ENCODE results near the gene SEMA4G.
A peak's percentile ranks its signal among the peaks of the same experiment; 100 is the strongest.

SEMA4G gene

DNA sequence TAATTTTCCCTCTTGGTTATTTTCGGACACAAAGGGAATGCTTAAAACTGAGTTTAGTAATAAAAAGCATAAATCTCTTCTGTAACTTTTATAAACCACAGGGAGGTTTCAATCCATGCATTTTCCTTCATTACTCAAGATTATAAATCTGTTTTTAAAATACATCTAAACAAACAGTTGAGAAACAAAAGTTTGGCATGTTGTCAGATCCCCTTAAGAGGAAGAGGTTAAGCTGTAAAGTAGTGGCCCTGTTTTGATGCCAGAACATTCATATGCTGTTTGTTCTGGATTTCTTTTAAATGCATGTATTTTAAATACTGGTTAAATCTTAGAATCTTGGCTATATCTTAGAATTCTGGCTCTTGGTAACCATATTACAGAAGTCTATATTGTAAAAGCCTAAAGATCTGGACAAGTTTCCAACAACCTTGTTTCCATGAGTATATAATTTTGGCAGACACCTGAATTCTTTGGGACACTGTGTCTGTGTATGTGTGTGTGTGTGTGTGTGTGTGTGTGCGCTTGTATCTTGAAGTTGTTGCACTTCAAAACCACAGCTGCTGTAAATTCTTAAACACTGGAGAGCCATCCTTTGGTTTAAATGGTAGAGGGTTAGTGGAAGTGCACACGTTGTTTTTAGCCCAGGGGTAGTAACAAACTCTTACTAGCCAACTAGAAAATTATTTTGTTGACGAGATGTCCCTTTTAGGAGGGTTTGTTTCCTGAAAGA lies 6.8 kb upstream of the SEMA4G start:
- TF ChIP-seq CTCF (IDR thresholded peaks at IDR 0.05; ENCODE audit: insufficient read depth, low read depth, low read length, missing control alignments) = no peak
- DNase-seq (ENCODE audit: low read depth) = no peak
- H3K4me3 ChIP-seq (ENCODE audit: low read depth, low read length) = no peak overlapping the region

GRCh38 chr10:100963826-100964225 lies 5.5 kb upstream of the SEMA4G start:
- no peak for TF ChIP-seq CTCF (IDR thresholded peaks at IDR 0.05; ENCODE audit: insufficient read depth, low read depth, low read length, missing control alignments)
- H3K4me3 ChIP-seq (ENCODE audit: low read depth, low read length) = no peak overlapping the region
- no peak for DNase-seq (ENCODE audit: low read depth)

GRCh38 chr10:100965820-100966219 lies 3.5 kb upstream of the SEMA4G start:
- DNase-seq (ENCODE audit: low read depth) = no peak
- H3K4me3 ChIP-seq (ENCODE audit: low read depth, low read length) = no peak overlapping the region
- no peak for TF ChIP-seq CTCF (IDR thresholded peaks at IDR 0.05; ENCODE audit: insufficient read depth, low read depth, low read length, missing control alignments)

DNA sequence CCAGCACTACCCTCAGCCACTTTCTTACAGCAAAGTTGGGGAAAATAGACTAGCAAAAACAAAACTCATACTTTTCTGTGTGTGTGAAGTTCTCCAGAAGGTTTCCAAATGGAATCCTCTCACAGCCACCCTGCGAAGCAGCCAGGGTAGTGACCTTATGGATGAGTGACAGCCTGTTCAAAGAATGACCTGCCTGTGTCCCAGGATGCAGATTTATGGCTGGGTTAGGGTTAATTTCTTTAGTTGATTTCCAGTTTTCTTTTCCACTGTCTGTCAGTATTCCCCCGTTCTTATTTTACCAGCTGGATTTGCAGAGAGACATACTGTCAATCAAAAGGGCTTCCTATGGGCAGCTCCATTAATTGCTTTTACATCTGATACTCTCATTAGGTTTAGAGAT lies 2.4 kb upstream of the SEMA4G start:
- DNase-seq (ENCODE audit: low read depth) = no peak
- TF ChIP-seq CTCF (IDR thresholded peaks at IDR 0.05; ENCODE audit: insufficient read depth, low read depth, low read length, missing control alignments) = no peak
- H3K4me3 ChIP-seq (ENCODE audit: low read depth, low read length) = no peak overlapping the region

DNA sequence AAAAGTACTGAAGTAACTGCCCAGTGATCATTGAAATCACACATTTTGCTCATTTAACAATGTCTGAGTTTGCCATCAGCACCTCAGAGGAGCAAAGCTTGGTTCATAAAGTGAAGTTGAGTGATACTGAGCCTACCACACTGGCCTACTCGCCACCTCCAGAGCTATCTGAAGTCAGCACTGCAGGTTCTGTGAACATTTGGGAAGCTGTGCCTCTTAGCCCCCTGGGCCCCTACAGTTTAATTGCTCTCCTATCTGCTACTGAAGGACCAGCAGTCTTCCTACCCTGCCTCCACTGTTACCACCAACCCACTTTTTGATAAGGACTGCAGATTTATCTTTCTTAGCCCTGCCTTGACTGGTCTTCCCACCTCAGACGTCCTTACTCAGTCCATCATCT lies 2.0 kb upstream of the SEMA4G start:
- no peak for DNase-seq (ENCODE audit: low read depth)
- TF ChIP-seq CTCF (IDR thresholded peaks at IDR 0.05; ENCODE audit: insufficient read depth, low read depth, low read length, missing control alignments) = no peak

DNA sequence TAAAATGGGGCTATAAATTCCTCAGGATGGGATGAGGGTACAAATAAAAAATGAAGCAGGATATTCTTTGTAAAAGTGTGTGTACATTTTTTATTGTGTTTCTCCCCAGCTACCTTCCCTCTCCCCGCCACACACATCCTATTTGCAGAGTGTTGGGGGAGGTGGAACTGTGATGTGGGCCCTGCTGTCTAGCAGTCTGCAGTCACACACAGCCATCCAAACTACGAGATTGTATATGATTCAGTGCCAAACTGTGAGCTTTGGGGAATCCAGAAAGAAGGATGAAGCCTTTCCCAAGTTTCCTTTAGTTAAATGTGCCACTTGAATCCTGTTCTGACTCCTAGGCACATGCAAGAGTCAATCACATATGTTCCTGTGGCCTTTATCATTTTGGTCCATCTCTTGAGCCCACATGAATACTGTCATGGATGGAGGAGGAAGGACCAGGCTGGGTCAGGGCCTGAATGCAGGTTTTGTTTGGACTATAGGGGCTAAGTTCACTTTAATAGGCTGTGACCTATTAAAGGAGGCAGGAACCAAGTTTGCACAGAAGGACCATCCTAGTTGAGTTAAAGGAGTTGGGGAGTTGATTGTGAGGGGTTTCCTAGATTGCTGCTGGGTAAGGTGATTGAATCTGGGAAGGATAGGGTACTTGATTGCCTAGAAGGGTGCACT lies 1.1 kb upstream of the SEMA4G start:
- no peak for TF ChIP-seq CTCF (IDR thresholded peaks at IDR 0.05; ENCODE audit: insufficient read depth, low read depth, low read length, missing control alignments)
- H3K4me3 ChIP-seq (ENCODE audit: low read depth, low read length) = no peak overlapping the region
- DNase-seq (ENCODE audit: low read depth) = no peak

More for the DNA sequence above, 2.0 kb upstream of the SEMA4G start:
- H3K4me3 ChIP-seq (ENCODE audit: low read depth, low read length) = no peak overlapping the region

GRCh38 chr10:100968863-100969186 lies 479 bp upstream of the SEMA4G start:
- no peak for TF ChIP-seq CTCF (IDR thresholded peaks at IDR 0.05; ENCODE audit: insufficient read depth, low read depth, low read length, missing control alignments)
- DNase-seq (ENCODE audit: low read depth) = no peak
- H3K4me3 ChIP-seq (ENCODE audit: low read depth, low read length) = peak overlapping the region; percentile 50
